Myocyte (in vitro differentiated cells): ENCODE data around the gene ZNF124. TPM values are rescaled to one million over a fixed set of nuclear protein-coding genes. Genes with fewer than 3 reads are reported as not detected.
"Not testable (repeated sequence)": the region's sequence is repeated elsewhere in the genome, so short reads cannot be mapped to it uniquely, and the experiment has no call there.

Source experiments
- DNase-seq: peaks from one replicate; pipeline ENCODE4 v3.0.0-alpha.2; 2012; ENCODE audit warnings: low read depth
- polyA plus RNA-seq: library from polyadenylated mRNA; unstranded; fragments of >200 nt; gene quantifications from one replicate; pipeline ENCODE4 v1.2.1, GENCODE V29; 2012; ENCODE audit warnings: missing spikeins
- total RNA-seq: library from RNA; depleted of rRNA; stranded (reverse); fragments of >200 nt; gene quantifications from 2 replicates; pipeline ENCODE4 v1.2.3, GENCODE V29; 2014

Gene ZNF124
- total RNA-seq = 19.5 and 24.4 TPM in 2 replicates
- polyA plus RNA-seq = 3.0 TPM

- DNase-seq = not testable (repeated sequence)
Measured at GRCh38 chr1:247171875-247172563, at the start of gene ZNF124. TSS of gene ZNF124 (minus strand) at chr1:247172020. CDS start at chr1:247171877, 143 bp downstream.

GRCh38 chr1:247220280-247220679 lies 48.5 kb upstream of the ZNF124 start:
- DNase-seq = not testable (repeated sequence)

DNA sequence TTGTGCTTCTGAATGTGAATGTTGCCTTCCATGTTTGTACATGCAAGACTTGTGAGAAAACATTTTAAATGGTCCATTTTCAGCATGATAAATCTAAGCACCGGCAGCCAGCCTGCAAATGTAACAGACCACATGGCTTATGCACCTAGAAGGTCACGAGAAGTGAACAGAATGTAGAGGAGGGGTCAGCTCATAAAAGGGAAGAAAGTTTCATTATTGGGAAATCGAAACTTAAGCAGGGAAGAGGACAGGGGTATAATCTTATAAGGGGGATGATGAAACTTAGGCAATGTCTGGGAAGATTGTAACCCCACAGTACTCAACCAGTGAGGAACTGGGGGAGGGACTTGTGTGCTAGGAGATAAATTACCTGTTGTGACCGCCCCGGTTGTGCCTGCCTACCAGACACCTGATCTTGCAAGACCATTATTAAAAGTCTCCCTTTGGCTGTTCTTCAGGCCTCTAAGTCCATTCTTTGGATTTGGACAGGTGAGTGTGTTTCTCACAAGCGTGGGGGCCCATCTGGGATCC lies 46.4 kb upstream of the ZNF124 start:
- DNase-seq = no peak

GRCh38 chr1:247216261-247216660 lies 44.4 kb upstream of the ZNF124 start:
- peak; percentile 5 for DNase-seq

DNA sequence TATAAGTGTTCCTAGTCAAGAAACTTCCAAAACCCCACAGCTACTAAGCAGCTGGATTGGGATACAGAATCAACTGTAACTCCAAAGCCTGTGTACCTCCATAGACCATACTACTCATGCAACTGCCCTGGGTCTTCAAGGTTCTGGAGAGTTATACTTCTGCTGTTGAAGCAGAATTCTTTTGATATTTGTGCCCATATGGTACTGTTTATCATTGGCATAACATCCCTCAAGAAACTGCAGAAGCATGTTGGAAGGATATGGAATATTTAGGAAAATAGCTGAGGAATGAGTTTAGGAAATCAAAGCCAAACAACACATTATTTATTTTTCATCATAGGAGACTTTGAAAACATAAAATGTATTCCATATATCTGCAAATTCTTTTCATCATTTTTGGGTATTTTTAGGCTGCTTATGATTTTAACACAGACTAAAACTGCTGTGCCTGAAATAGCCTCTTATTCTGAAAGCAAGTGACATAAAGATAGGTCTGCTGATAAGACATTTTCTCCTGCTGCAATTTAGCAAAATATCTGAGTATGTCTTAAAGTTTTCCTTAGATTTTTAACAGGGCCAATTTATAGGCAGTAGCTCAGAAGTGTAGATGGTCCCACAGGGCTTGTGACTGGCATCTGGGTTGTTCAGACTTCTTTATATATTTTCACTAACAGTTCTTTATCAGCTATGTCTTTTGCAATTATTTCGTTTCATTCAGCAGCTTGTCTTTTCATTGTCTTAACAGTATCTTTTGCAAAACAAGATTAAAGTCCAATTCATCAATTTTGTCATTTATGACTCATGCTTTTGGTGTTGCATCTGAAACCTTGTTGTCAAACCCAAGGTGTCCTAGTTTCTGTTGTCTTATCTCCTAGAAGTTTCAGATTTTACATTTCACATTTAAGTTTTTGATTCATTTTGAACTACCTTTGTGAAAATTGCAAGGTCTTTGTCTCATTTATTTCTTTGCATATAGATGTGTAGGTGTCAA lies 41.1 kb upstream of the ZNF124 start:
- no peak for DNase-seq

- peak; percentile 54 for DNase-seq
Measured at GRCh38 chr1:247212012-247212411, 40.2 kb upstream of the ZNF124 start.

- no peak for DNase-seq
Measured at GRCh38 chr1:247211339-247211738, 39.5 kb upstream of the ZNF124 start.

- DNase-seq = peak; percentile 98
Measured at GRCh38 chr1:247210376-247211117, 38.7 kb upstream of the ZNF124 start.

DNA sequence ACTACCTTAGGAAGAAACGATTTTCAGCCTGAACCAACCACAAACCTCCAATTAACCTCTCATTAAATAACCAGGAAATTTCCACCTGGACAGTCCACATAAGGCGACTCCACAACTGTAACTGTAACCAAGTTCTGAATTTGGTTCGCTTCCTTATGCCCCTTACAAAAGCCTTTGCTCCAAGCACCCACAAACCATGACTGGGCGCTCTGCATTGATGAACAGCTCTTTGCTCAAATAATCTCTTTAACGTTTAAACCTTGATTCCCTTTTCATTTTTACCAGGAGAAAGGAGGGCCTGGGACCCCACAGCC lies 38.2 kb upstream of the ZNF124 start:
- DNase-seq = no peak

DNA sequence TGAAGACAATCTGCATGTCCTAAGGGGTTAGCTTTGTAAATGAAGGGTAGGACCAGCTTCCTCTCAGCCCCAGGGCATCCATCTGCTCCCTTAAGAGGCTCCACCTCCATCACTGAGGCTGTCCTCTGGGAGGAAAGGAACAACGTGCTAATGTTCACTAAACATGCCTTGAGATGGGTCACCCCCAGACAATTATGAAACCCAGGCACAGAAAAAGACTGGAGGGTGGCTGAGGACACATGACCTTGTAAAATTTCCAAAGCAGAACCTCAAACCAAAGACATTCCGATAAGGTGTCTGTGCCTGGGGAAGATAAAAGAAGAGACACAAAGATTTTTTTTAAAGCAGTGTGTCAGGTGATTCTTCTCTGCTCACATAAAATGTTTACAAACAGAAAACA lies 37.6 kb upstream of the ZNF124 start:
- DNase-seq = peak; percentile 11

GRCh38 chr1:247204177-247204647 lies 32.4 kb upstream of the ZNF124 start:
- no peak for DNase-seq

GRCh38 chr1:247198781-247199180 lies 27.0 kb upstream of the ZNF124 start:
- DNase-seq = no peak

DNA sequence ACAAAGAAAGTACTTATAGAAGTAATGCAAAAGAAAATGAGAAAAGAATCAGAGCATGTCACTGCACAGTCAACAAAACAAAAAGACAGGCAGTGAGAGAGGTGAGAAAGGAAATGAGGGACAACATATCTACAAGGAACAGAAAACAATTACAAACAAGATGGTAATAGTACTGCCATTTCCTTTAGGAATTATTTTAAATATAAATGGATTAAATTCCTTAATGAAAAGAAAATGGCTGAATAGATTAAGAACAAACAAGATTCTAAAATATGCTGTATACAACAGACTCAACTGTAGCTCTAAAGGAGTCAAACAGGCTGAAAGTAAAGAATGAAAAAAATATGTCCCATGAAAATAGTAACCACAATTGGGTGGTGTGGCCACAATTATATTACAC lies 22.1 kb upstream of the ZNF124 start:
- no peak for DNase-seq

GRCh38 chr1:247189981-247190798 lies 18.4 kb upstream of the ZNF124 start:
- no peak for DNase-seq

DNA sequence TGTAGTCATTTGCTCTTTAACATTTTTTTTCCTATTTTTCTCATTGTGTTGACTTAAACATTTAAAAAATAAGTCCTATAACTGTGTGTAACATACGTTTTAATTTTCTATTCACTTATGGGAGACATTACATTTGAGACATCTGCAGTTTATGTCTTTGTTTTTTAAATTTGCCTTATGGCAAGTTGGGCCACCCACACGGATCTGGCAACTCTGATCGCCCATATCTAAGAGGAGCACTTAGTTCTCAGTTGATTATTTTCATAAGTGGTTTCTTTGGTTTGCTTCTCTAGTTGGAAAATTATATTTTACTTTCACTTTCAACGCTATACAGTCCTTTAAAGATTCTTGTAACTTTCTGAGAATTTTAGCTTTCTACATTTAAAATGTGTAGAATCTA lies 13.8 kb upstream of the ZNF124 start:
- DNase-seq = no peak

DNA sequence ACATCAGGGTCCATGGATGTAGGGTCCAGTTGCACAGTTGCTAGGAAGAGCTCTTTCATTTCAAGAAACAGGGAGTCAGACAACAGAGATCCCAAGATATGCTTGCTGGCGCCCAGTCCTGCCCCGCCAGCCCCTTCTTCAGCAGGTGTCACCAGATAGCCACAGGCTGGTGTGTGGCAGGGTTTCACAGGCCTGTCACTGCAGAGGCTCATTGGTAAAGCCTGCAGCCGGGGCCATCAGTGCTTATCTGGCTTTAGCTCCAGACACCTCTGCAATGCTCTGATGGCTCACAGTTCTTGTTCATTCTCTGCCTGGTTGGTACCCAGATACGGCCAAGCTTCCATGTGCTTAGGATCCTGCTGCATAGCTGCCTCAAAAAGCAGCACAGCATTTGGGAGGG lies 12.4 kb upstream of the ZNF124 start:
- DNase-seq = no peak

GRCh38 chr1:247182994-247183393 lies 11.2 kb upstream of the ZNF124 start:
- DNase-seq = no peak

DNA sequence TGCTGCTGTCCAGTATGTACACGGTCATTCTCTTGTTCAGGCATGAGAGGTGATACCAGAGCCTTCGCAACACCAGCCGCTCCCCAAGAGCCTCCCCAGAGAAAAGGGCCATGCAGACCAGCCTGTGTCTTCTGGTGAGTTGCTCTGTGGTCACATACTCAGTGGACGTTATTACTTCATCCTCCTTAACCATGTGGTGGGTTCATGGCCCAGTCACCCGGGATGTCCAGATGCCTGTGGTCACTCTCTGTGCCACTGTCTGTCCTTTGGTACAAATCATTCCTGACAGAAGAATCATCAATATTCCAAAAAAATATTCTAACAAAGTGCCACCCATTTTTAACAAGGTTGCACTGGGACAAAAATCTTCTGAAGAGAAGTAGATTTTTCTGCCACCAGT lies 8.8 kb upstream of the ZNF124 start:
- DNase-seq = peak; percentile 92

GRCh38 chr1:247177755-247178154 lies 5.9 kb upstream of the ZNF124 start:
- peak; percentile 48 for DNase-seq

DNA sequence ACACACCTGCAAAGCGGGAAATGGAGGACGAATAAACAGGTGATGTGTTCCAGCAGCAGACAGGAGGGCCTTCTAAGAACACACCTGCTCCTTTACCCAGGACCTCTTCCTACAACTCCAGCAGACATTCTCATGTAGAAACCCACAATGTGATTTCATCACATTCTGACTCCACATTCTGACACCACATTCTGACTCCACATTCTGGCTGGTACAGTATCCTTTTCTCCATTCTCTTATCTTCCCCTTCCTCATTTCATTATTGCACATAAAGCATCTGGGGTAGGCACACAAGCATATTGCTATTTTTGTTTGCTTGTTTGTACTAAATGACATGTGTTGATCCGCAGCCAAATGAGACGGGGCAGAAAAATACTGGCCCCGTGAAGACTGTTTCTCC lies 3.6 kb upstream of the ZNF124 start:
- DNase-seq = no peak
